SK-N-SH (cell line): ENCODE data around the gene HOXC5.

Experiments
- CTCF ChIP-seq: fragments of 200-600 bp; sonication (generic); IDR thresholded peaks from 2 replicates; pipeline ENCODE4 v1.6.1; 2017; ENCODE audit warnings: antibody characterized with exemption, mild to moderate bottlenecking, moderate library complexity
- EP300 ChIP-seq, 2 experiments: IDR thresholded peaks; 2 replicates each; pipeline versions ENCODE4 v1.4.0 to v1.6.1; 2012; ENCODE audit warnings: borderline replicate concordance in 1 of 2, low read depth in 1 of 2, low read length in 1 of 2
- EZH2phosphoT487 ChIP-seq: fragments of 200-600 bp; sonication (generic); IDR thresholded peaks from 2 replicates; pipeline ENCODE4 v1.6.1; 2017; ENCODE audit warnings: low read depth, mixed run types, mild to moderate bottlenecking, antibody characterized with exemption, moderate library complexity, borderline replicate concordance
- GABPA ChIP-seq: IDR thresholded peaks from 2 replicates; pipeline ENCODE4 v1.4.0; 2012; ENCODE audit warnings: low read depth, mild to moderate bottlenecking
- JUND ChIP-seq: IDR thresholded peaks from 2 replicates; pipeline ENCODE4 v1.4.0; 2012
- USF2 ChIP-seq: fragments of 150-350 bp; IDR thresholded peaks from 2 replicates; pipeline ENCODE4 v1.6.1; 2017; ENCODE audit warnings: antibody characterized with exemption, low read length, low read depth, borderline replicate concordance

GRCh38 chr12:54001283-54002187 lies 31.3 kb upstream of the HOXC5 start:
- no peak for TF ChIP-seq CTCF
- no peak for TF ChIP-seq JUND
- TF ChIP-seq EP300 (IDR thresholded peaks at IDR 0.05; ENCODE audit: borderline replicate concordance in 1 of 2, low read depth in 1 of 2, low read length in 1 of 2) = no peak
- no peak for TF ChIP-seq GABPA
- no peak for TF ChIP-seq USF2
- no peak for TF ChIP-seq EZH2phosphoT487
